B cell (primary cell): ENCODE results near the gene BEND2. TPM values are rescaled to one million over a fixed set of nuclear protein-coding genes. Genes with fewer than 3 reads are reported as not detected.
"Not testable (repeated sequence)": the region's sequence is repeated elsewhere in the genome, so short reads cannot be mapped to it uniquely, and the experiment has no call there.

Experiments used
- ATAC-seq: fragments of 200-7000 bp; cut with Tn5 transposase; one replicate; pipeline ENCODE4 v1.10.0; 2021; ENCODE audit warnings: low read depth, mild to moderate bottlenecking, moderate number of reproducible peaks, moderate library complexity
- CTCF ChIA-PET: fragments of 350-600 bp; sonication (Branson Sonifier 250); formaldehyde crosslinking; loops from one replicate; lab custom pipeline; 2021; ENCODE audit warnings: antibody characterized with exemption, inconsistent platforms; lab: Charles Lee
- POLR2A ChIA-PET: fragments of 350-600 bp; sonication (Branson Sonifier 250); formaldehyde crosslinking; loops from one replicate; lab custom pipeline; 2021; ENCODE audit warnings: antibody characterized with exemption; lab: Charles Lee
- DNase-seq: peaks from one replicate; pipeline ENCODE4 v3.0.0; 2013
- H2AFZ ChIP-seq: 2 replicates; pipeline ENCODE4 v1.6.1; 2012; ENCODE audit warnings: mild to moderate bottlenecking, low read depth, low read length; ENCODE audit not compliant: insufficient read depth, poor library complexity, severe bottlenecking
- H3K27ac ChIP-seq, 2 donors: 1 replicate in 1 of 2; 2 replicates in 1 of 2; pipeline ENCODE4 v1.5.1; 2012 to 2013; ENCODE audit warnings: low read length in 2 of 2, mild to moderate bottlenecking in 2 of 2, moderate library complexity in 1 of 2
- H3K27me3 ChIP-seq, 4 experiments: fragments of 200-600 bp in 1 of 4; sonication (generic) in 1 of 4; replicated peaks in 1 of 4; 1 replicate in 2 of 4; 2 replicates in 2 of 4; pipeline versions ENCODE4 v1.6.1 to v1.7.0; 2013 to 2016; ENCODE audit warnings: low read length in 3 of 4, mild to moderate bottlenecking in 2 of 4, mixed read lengths in 1 of 4, moderate library complexity in 1 of 4; ENCODE audit not compliant: insufficient read depth in 4 of 4, control insufficient read depth in 3 of 4; ENCODE audit errors: control extremely low read depth in 1 of 4
- H3K36me3 ChIP-seq, 2 experiments: replicated peaks in 1 of 2; 1 replicate in 1 of 2; 2 replicates in 1 of 2; pipeline versions ENCODE4 v1.6.1 to v1.7.1; 2013; ENCODE audit warnings: low read length in 1 of 2; ENCODE audit not compliant: insufficient read depth in 2 of 2, control insufficient read depth in 1 of 2; ENCODE audit errors: control extremely low read depth in 1 of 2, extremely low read depth in 1 of 2
- H3K4me1 ChIP-seq, 2 donors: fragments of 200-600 bp in 1 of 2; sonication (generic) in 1 of 2; 1 replicate in 1 of 2; 2 replicates in 1 of 2; pipeline versions ENCODE4 v1.5.1 to v1.6.1; 2013 to 2017; ENCODE audit warnings: low read length in 2 of 2; ENCODE audit not compliant: control insufficient read depth in 2 of 2, insufficient read depth in 2 of 2
- H3K4me2 ChIP-seq: replicated peaks from 2 replicates; pipeline ENCODE3; 2012; ENCODE audit warnings: mild to moderate bottlenecking, low read depth, low read length; ENCODE audit not compliant: poor library complexity, severe bottlenecking
- H3K4me3 ChIP-seq, 5 experiments: fragments of 200-600 bp in 1 of 5; sonication (generic) in 1 of 5; 1 replicate in 3 of 5; 2 replicates in 2 of 5; pipeline versions ENCODE4 v1.5.1 to v1.7.0; 2011 to 2016; ENCODE audit warnings: low read length in 4 of 5, mild to moderate bottlenecking in 4 of 5, low read depth in 2 of 5, control low read depth in 1 of 5, moderate library complexity in 1 of 5; ENCODE audit not compliant: insufficient read depth in 1 of 5; ENCODE audit errors: control extremely low read depth in 1 of 5, extremely low read depth in 1 of 5
- H3K79me2 ChIP-seq: fragments of 200-600 bp; sonication (generic); one replicate; pipeline ENCODE4 v1.6.0; 2016; ENCODE audit warnings: low read length; ENCODE audit not compliant: control insufficient read depth, insufficient read depth
- H3K9ac ChIP-seq: fragments of 200-600 bp; sonication (generic); 2 replicates; pipeline ENCODE4 v1.6.1; 2017; ENCODE audit warnings: mild to moderate bottlenecking, low read length, moderate library complexity
- H3K9me3 ChIP-seq, 3 donors: one replicate each; pipeline versions ENCODE4 v1.6.1 to v1.7.1; 2013; ENCODE audit warnings: low read length in 2 of 3; ENCODE audit not compliant: control insufficient read depth in 2 of 3, insufficient read depth in 1 of 3; ENCODE audit errors: control extremely low read depth in 1 of 3
- H4K20me1 ChIP-seq: 2 replicates; pipeline ENCODE4 v1.6.0; 2012; ENCODE audit warnings: mild to moderate bottlenecking, low read length; ENCODE audit not compliant: insufficient read depth, control insufficient read depth, poor library complexity, severe bottlenecking
- H3K27ac Mint-ChIP-seq: one replicate; pipeline ENCODE4 v1.8.0; 2021; ENCODE audit warnings: mixed read lengths
- H3K27me3 Mint-ChIP-seq: one replicate; pipeline ENCODE4 v1.8.0; 2021; ENCODE audit warnings: mixed read lengths
- H3K4me1 Mint-ChIP-seq: one replicate; pipeline ENCODE4 v1.8.0; 2021; ENCODE audit warnings: mixed read lengths
- H3K4me3 Mint-ChIP-seq: one replicate; pipeline ENCODE4 v1.8.0; 2021; ENCODE audit warnings: mixed read lengths
- H3K9me3 Mint-ChIP-seq: one replicate; pipeline ENCODE4 v1.8.0; 2022; ENCODE audit warnings: mixed read lengths; ENCODE audit not compliant: insufficient read depth
- CTCF ChIP-seq: fragments of 200-600 bp; IDR thresholded peaks from one replicate; pipeline ENCODE4 v1.8.0; 2022; ENCODE audit warnings: antibody characterized with exemption, mild to moderate bottlenecking
- EZH2 ChIP-seq: IDR thresholded peaks from 2 replicates; pipeline ENCODE4 v1.6.1; 2012; ENCODE audit warnings: borderline replicate concordance, low read depth, mild to moderate bottlenecking, moderate library complexity, low read length; ENCODE audit not compliant: insufficient read depth, poor library complexity, severe bottlenecking
- WGBS: methylation state at CpG from one replicate; pipeline ENCODE4 v1.1.5; 2013; ENCODE audit warnings: missing lambda C conversion rate; ENCODE audit not compliant: insufficient coverage; 5-methylcytosine and 5-hydroxymethylcytosine counted together
- intact Hi-C: fragments of 100-400 bp; cut with micrococcal nuclease; formaldehyde crosslinking; loops from one replicate; pipeline ENCODE4 v1.10.0; 2022
- polyA plus RNA-seq: library from polyadenylated mRNA; depleted of rRNA; stranded (reverse); fragments of >200 nt; gene quantifications from 2 replicates; pipeline ENCODE4 v1.2.3, GENCODE V29; 2012
- total RNA-seq, 2 donors: library from RNA; stranded (reverse); fragments of 120-200 nt in 1 of 2; gene quantifications; 1 replicate in 1 of 2; 2 replicates in 1 of 2; pipeline versions ENCODE4 v1.2.3 to v1.2.4, GENCODE V29; 2013 to 2022

Gene BEND2
- total and polyA plus RNA-seq, 2 donors (not counting 1 experiment from before 2014, with no cell fraction given): not detected

GRCh38 chrX:18252644-18253359 is 32.1 kb upstream of the BEND2 start:
- H3K4me3 ChIP-seq: no peak overlapping the region
- no CpG with 5 or more reads among the region's 3 CpGs for WGBS
- no peaks in the 10 kb centered on the region for H3K9me3 ChIP-seq
- H3K79me2 ChIP-seq: no peaks in the 10 kb centered on the region
- H3K27me3 ChIP-seq: no peaks in the 10 kb centered on the region
- DNase-seq (no peak), ATAC-seq (no peak)
- ChIA-PET POLR2A (no interaction called here), CTCF (no interaction called here)
- no peaks in the 10 kb centered on the region for H3K4me1 ChIP-seq
- no peaks in the 10 kb centered on the region for H4K20me1 ChIP-seq
- Mint-ChIP-seq H3K27me3 (no peaks in the 10 kb centered on the region), H3K4me3 (no peak overlapping the region), H3K4me1 (no peaks in the 10 kb centered on the region), H3K27ac (no peak overlapping the region), H3K9me3 (no peaks in the 10 kb centered on the region)
- no peak overlapping the region for H2AFZ ChIP-seq
- H3K9ac ChIP-seq: no peak overlapping the region
- intact Hi-C loops: no loop called here
- TF ChIP-seq CTCF (no peak), EZH2 (no peak)
- H3K27ac ChIP-seq: no peak overlapping the region
- H3K4me2 ChIP-seq: no peak overlapping the region
- no peaks in the 10 kb centered on the region for H3K36me3 ChIP-seq

- DNase-seq, POLR2A ChIA-PET, H3K27ac ChIP-seq, H2AFZ ChIP-seq, H4K20me1 ChIP-seq, H3K4me1 ChIP-seq, H3K4me3 ChIP-seq, H3K4me2 ChIP-seq, H3K4me1 Mint-ChIP-seq, H3K9me3 Mint-ChIP-seq, H3K4me3 Mint-ChIP-seq, H3K9me3 ChIP-seq, H3K36me3 ChIP-seq, intact Hi-C loops, H3K27me3 Mint-ChIP-seq, CTCF ChIA-PET, H3K27me3 ChIP-seq, ATAC-seq, H3K9ac ChIP-seq, H3K79me2 ChIP-seq, H3K27ac Mint-ChIP-seq: not testable (repeated sequence)
- 91% methylated on average over 13 of the region's 21 CpGs for WGBS
Measured at GRCh38 chrX:18229646-18230045, 9.0 kb upstream of the BEND2 start.
